Naive thymus-derived CD8-positive, alpha-beta T cell (primary cell): ENCODE results near the gene C6orf132. TPM values are rescaled to one million over a fixed set of nuclear protein-coding genes. Genes with fewer than 3 reads are reported as not detected.
A peak's percentile ranks its signal among the peaks of the same experiment; 100 is the strongest.

ENCODE experiments used
- ATAC-seq, 2 donors: fragments of 150-1000 bp; cut with Tn5 transposase in 1 of 2; sonication (Bioruptor Pico), chemical (Tn5 transposase) in 1 of 2; 1 replicate in 1 of 2; 2 replicates in 1 of 2; pipeline ENCODE4 v1.10.0; 2021; ENCODE audit warnings: mild to moderate bottlenecking in 2 of 2, moderate library complexity in 2 of 2
- POLR2A ChIA-PET: fragments of 350-600 bp; sonication (Branson Sonifier 250); formaldehyde crosslinking; loops from one replicate; lab custom pipeline; 2021; ENCODE audit warnings: antibody characterized with exemption; lab: Charles Lee
- DNase-seq, 10 donors: peaks; one replicate each; pipeline versions ENCODE4 v3.0.0 to v3.0.0-alpha.2; 2020 to 2022
- H3K27ac Mint-ChIP-seq, 10 donors: one replicate each; pipeline ENCODE4 v1.8.0; 2020 to 2022; ENCODE audit warnings: mild to moderate bottlenecking in 10 of 10, mixed read lengths in 10 of 10, moderate library complexity in 4 of 10, inconsistent platforms in 1 of 10
- H3K27me3 Mint-ChIP-seq, 5 donors: one replicate each; pipeline ENCODE4 v1.8.0; 2021 to 2022; ENCODE audit warnings: mixed read lengths in 5 of 5
- H3K36me3 Mint-ChIP-seq, 3 donors: one replicate each; pipeline ENCODE4 v1.8.0; 2020 to 2022; ENCODE audit warnings: mixed read lengths in 3 of 3, mild to moderate bottlenecking in 2 of 3, inconsistent platforms in 1 of 3
- H3K4me1 Mint-ChIP-seq, 4 donors: one replicate each; pipeline ENCODE4 v1.8.0; 2021 to 2022; ENCODE audit warnings: mixed read lengths in 4 of 4
- H3K4me3 Mint-ChIP-seq, 10 donors: one replicate each; pipeline ENCODE4 v1.8.0; 2020 to 2022; ENCODE audit warnings: mild to moderate bottlenecking in 10 of 10, mixed read lengths in 10 of 10, moderate library complexity in 6 of 10, inconsistent platforms in 1 of 10
- H3K9me3 Mint-ChIP-seq, 9 donors: one replicate each; pipeline ENCODE4 v1.8.0; 2020 to 2022; ENCODE audit warnings: mixed read lengths in 9 of 9, mild to moderate bottlenecking in 3 of 9, inconsistent platforms in 1 of 9, moderate library complexity in 1 of 9
- polyA plus RNA-seq, 3 donors: library from polyadenylated mRNA; unstranded; fragments of 300-500 nt; fragmentation: Illumina TruSeq; gene quantifications; one replicate each; pipeline ENCODE4 v1.2.3, GENCODE V29; 2021
- total RNA-seq, 8 experiments: library from RNA in 2 of 8; stranded (reverse) in 2 of 8; gene quantifications; one replicate each; pipeline ENCODE4 v1.2.3 and lab custom pipeline; 2021 to 2026

C6orf132 gene
- total and polyA plus RNA-seq, 5 experiments from 2014 or later: 0.08 to 0.13 (median 0.08) TPM; not detected in 2

DNA sequence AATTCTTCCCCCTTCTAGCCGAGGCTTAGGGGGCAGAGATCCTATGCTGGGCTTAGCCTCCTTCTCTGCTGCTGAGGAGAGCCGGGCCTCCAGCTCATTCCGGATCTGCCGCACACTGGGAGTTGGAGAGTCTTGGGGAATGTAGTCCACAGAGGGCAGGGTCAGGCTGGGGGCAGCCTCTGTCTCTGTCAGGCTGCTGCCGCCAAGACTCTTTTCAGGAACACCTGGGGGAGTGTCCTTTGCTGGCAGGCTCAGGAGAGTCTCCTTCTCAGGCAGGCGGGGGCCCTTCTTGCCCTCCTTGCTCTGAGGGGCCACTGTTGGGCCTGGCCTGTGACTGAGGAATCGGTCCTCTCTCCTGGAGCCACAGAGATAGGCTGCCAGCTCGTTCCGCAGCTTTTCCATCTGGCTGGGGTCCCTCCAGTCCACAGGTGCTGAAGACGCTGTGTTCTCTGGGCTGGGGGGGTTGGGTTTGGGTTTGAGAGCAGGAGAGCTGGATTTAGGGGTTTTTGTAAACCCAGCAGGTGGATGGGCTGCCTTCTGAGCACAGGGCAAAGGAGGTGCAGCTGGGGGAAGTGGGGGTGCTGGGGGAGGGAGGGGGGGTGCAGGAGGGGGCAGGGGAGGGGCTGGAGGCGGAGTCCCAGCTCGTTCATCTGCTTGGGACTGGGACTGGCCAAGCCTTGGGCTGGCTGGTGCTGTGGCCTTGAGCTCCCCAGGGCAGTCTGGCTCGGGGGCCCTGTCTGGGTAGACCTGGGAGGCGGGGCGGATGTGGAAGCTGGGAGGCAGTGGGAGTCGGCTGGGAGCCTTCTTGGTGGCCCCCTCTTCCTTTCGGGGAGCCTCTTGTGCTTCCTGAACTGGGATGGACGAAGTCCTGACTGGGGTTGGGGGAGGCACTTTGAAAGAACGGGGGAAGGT, 36.1 kb downstream of the C6orf132 start:
- Mint-ChIP-seq H3K27ac (peak overlapping the region in 3 of 10 donors; percentile 7 to 38 (median 35)), H3K4me1 (peaks cover 5 to 13% (median 8%) of the 10 kb centered on the region in 4 donors), H3K36me3 (no peaks in the 10 kb centered on the region), H3K9me3 (peaks cover 0 to 2% (median 0%) of the 10 kb centered on the region in 9 donors), H3K4me3 (peak overlapping the region in 6 of 10 donors; percentile 7 to 63 (median 26)), H3K27me3 (no peaks in the 10 kb centered on the region)
- POLR2A ChIA-PET: interaction anchor here (2.5 kb wide), 1 partner anchor 56 kb away, joined by 15 read pairs; the partner anchor contains the start of gene TAF8
- no peak for DNase-seq
- ATAC-seq: no peak

DNA sequence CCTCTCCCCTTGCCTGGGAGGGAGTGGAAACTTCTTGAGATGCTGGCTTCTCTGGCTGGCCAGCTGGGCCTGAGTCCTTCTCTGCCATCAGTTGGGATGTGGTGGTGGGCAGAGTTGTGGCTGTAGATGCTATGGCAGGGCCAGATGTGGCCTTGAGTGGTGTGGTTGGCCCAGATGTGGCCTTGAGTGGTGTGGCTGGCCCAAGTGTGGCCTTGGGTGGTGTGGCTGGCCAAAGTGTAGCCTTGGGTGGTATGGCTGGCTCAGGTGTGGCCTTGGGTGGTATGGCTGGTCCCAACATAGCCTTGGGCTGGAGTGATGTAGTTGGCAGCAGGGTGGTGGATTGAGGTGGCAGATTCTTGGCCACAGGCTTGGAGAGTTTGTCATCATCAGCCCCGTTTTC, 36.7 kb downstream of the C6orf132 start:
- no peak for ATAC-seq
- Mint-ChIP-seq H3K9me3 (peaks cover 0 to 2% (median 0%) of the 10 kb centered on the region in 9 donors), H3K4me1 (peaks cover 5 to 13% (median 8%) of the 10 kb centered on the region in 4 donors), H3K36me3 (no peaks in the 10 kb centered on the region), H3K4me3 (peak overlapping the region in 5 of 10 donors; percentile 7 to 63 (median 36)), H3K27ac (peak overlapping the region in 3 of 10 donors; percentile 7 to 38 (median 35)), H3K27me3 (no peaks in the 10 kb centered on the region)
- POLR2A ChIA-PET: interaction anchor here (1.1 to 2.5 kb wide), 2 partner anchors 9 to 55 kb away, joined by 3 to 15 read pairs; partner anchors contain the start of gene TAF8
- no peak for DNase-seq

DNA sequence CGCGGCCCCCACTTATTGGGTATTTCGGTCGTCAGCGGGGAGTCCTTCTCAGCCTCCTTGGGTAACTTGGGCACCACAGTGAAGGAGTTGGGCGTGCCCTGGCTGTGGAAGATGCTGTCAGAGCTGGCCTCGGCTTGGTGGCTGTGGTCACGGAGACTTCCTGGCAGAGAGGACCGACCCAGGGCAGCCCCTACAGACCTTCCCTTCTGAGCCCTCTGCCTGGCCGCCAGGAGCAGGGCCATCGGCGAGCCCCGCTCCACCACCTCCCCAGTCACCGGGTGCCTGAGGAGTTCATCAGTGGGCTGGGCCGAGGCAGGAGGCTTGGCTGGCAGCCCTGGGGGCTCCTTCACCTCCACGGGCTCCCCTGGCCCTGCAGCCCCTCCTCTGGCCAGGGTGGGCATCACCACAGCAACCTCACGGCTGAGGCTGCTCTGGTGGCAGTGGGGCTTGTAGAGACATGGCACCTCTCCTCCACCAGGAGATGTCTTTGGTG, 37.2 kb downstream of the C6orf132 start:
- Mint-ChIP-seq H3K27me3 (no peaks in the 10 kb centered on the region), H3K4me3 (peak overlapping the region; percentile 44 to 74 (median 66)), H3K9me3 (no peaks in the 10 kb centered on the region), H3K27ac (peak overlapping the region in 2 of 10 donors; percentile 31 to 51), H3K36me3 (no peaks in the 10 kb centered on the region), H3K4me1 (peaks cover 5 to 13% (median 8%) of the 10 kb centered on the region in 4 donors)
- DNase-seq (no peak), ATAC-seq (no peak)
- POLR2A ChIA-PET: interaction anchor here (0.6 to 2.5 kb wide), 8 partner anchors 9 to 343 kb away, joined by 3 to 15 read pairs (median 6); partner anchors contain the start of genes BYSL, MED20, TAF8 and TOMM6

DNA sequence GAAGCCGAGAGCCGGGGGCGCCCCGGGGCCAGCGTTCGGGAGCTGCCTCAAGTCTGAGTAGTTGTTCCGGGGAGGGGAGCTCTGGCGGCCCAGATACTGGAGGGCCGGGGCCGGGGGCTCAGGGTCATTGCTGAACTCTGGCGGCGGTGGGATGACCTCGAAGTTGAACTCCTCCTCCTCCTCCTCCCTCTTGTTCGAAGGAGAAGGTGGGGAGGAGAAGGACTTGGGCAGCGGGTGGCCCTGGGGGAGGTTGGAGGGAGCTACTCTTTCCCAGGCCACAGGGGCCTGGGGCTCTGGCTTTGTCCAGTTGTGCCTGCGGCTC, 37.7 kb downstream of the C6orf132 start:
- peak overlapping the region; percentile 44 to 74 (median 66) for H3K4me3 Mint-ChIP-seq
- POLR2A ChIA-PET: interaction anchor here (0.6 to 2.5 kb wide), 8 partner anchors 8 to 343 kb away, joined by 3 to 15 read pairs (median 6); partner anchors contain the start of genes BYSL, MED20, TAF8 and TOMM6
- H3K27ac Mint-ChIP-seq: peak overlapping the region in 2 of 10 donors; percentile 31 to 51
- peaks cover 5 to 13% (median 8%) of the 10 kb centered on the region in 4 donors for H3K4me1 Mint-ChIP-seq
- H3K36me3 Mint-ChIP-seq: no peaks in the 10 kb centered on the region
- H3K27me3 Mint-ChIP-seq: no peaks in the 10 kb centered on the region
- no peaks in the 10 kb centered on the region for H3K9me3 Mint-ChIP-seq
- ATAC-seq: peak; percentile 57 to 61
- DNase-seq: no peak

DNA sequence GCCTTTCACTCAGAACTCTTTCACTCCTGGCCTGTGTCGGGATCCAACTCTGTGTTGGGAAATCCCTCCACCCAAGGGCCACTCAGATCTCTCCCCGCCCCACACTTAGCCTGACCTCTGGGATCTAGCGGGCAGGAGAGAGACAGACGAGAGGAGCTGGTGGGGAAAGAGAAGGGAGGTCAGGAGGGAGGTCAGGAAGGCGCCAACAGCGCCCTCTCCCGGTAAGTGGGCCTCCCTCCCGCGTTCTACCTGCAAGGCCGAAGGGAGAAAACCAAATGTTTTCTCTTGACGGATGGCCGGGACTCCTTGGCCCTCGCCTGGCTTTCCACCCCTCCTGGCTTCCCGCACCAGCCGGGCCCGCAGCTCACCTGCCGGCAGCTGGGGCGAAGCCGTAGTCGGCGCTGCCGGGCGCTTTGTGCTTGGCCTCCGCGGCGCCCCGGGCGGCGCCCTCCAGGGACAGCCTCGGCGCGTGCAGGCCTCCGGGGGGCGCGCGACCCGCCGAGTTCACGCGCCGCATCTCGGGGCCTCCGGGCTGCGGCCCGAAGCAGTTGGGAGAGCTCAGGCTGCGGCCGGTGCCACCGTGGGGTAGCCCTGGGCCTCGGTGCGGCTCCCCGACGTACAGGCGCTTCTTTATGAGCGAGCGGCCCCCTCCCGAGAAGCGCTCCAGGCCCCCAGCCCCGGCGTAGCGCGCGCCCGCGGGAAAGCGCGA, 38.2 kb downstream of the C6orf132 start:
- H3K9me3 Mint-ChIP-seq: no peaks in the 10 kb centered on the region
- DNase-seq: peak; percentile 46 to 85 (median 70)
- H3K36me3 Mint-ChIP-seq: no peaks in the 10 kb centered on the region
- POLR2A ChIA-PET: interaction anchor here (0.6 to 2.5 kb wide), 11 partner anchors 8 to 317 kb away, joined by 3 to 15 read pairs (median 4); partner anchors contain the start of genes BYSL, MED20, TAF8 and TOMM6
- peaks cover 5 to 13% (median 8%) of the 10 kb centered on the region in 4 donors for H3K4me1 Mint-ChIP-seq
- H3K27ac Mint-ChIP-seq: peak overlapping the region in 8 of 10 donors; percentile 19 to 84 (median 76)
- peak; percentile 90 to 93 for ATAC-seq
- no peaks in the 10 kb centered on the region for H3K27me3 Mint-ChIP-seq
- peak overlapping the region; percentile 65 to 86 (median 72) for H3K4me3 Mint-ChIP-seq

DNA sequence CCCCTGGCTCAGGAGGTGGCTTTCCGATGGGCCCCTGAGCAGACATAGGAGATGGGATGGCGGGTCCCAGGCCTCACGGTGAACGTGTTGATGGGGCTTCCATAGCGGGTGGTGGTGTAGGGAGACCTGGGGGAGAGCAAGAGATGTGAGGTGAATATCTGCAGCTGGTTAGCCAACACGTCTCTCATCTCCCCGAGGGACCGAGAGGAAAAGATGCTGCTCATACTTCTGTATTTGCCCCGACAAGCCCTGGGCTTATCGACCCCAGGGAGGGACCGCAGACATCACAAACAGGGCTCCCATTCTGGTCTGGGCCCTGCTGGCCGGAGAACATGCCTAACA, 38.7 kb downstream of the C6orf132 start:
- POLR2A ChIA-PET: interaction anchor here (0.6 to 2.5 kb wide), 7 partner anchors 53 to 317 kb away, joined by 3 to 15 read pairs (median 5); partner anchors contain the start of genes TAF8 and TOMM6

DNA sequence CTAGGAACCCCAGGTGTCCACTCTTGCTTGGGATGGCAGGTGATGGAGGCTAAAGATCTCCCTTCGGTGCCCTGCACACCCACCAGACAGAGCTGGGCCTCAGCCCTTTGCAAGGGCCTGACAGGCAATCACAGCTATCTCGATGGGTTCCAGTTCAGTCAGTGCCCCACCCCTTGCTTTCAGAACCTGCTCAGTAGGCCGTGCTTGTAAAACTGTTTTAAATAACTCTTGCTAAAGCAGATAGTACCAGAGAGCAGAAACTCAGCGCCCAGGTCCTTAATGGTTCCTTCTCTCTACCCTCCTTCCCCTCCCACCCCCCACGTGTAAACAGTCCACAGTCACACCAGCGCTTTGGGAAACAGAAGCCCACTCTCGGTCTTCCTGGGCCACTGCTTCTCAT, 39.2 kb downstream of the C6orf132 start:
- no peaks in the 10 kb centered on the region for H3K36me3 Mint-ChIP-seq
- peaks cover 7 to 13% (median 8%) of the 10 kb centered on the region in 4 donors for H3K4me1 Mint-ChIP-seq
- no peaks in the 10 kb centered on the region for H3K9me3 Mint-ChIP-seq
- DNase-seq (no peak), ATAC-seq (no peak)
- H3K27me3 Mint-ChIP-seq: peaks cover 0 to 4% (median 0%) of the 10 kb centered on the region in 5 donors
- POLR2A ChIA-PET: interaction anchor here (0.6 kb wide), 1 partner anchor 209 kb away, joined by 5 read pairs; no protein-coding TSS in a partner anchor
- peak overlapping the region in 9 of 10 donors; percentile 63 to 85 (median 72) for H3K4me3 Mint-ChIP-seq
- peak overlapping the region in 6 of 10 donors; percentile 2 to 85 (median 61) for H3K27ac Mint-ChIP-seq

More for the DNA sequence above, 38.7 kb downstream of the C6orf132 start:
- ATAC-seq (no peak), DNase-seq (no peak)
- Mint-ChIP-seq H3K4me1 (peaks cover 5 to 13% (median 8%) of the 10 kb centered on the region in 4 donors), H3K36me3 (no peaks in the 10 kb centered on the region), H3K4me3 (peak overlapping the region; percentile 63 to 86 (median 72)), H3K27ac (peak overlapping the region in 9 of 10 donors; percentile 19 to 85 (median 76)), H3K9me3 (no peaks in the 10 kb centered on the region), H3K27me3 (no peaks in the 10 kb centered on the region)

DNA sequence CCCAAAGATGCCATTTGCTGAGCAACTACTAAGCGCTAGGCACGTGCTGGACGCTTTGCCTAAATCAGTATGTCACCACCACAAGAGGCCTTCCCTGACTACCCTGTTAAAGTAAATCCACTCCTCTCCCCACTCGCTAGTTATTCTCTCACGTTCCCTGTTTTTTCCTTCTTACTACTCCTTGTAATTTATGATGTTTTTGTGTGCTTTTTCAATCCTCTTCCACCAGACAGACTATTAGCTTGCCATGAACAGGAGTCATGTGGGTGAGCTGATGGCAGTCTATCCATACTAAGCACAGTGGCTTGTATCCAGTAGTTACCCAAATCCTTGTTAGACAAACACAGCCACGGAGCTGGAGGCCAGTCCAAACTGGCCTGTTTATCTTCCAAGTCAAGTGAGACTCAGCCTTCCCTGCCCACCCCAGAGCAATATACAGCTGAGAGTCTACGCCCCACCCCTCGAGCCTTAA, 41.2 kb downstream of the C6orf132 start:
- no peaks in the 10 kb centered on the region for H3K36me3 Mint-ChIP-seq
- ATAC-seq (no peak), DNase-seq (peak in 1 of 10 donors; percentile 19)
- H3K27ac Mint-ChIP-seq: no peak overlapping the region
- POLR2A ChIA-PET: no interaction called here
- H3K4me1 Mint-ChIP-seq: peaks cover 7 to 13% (median 10%) of the 10 kb centered on the region in 4 donors
- H3K4me3 Mint-ChIP-seq: no peak overlapping the region
- H3K27me3 Mint-ChIP-seq: peaks cover 0 to 5% (median 0%) of the 10 kb centered on the region in 5 donors
- no peaks in the 10 kb centered on the region for H3K9me3 Mint-ChIP-seq

DNA sequence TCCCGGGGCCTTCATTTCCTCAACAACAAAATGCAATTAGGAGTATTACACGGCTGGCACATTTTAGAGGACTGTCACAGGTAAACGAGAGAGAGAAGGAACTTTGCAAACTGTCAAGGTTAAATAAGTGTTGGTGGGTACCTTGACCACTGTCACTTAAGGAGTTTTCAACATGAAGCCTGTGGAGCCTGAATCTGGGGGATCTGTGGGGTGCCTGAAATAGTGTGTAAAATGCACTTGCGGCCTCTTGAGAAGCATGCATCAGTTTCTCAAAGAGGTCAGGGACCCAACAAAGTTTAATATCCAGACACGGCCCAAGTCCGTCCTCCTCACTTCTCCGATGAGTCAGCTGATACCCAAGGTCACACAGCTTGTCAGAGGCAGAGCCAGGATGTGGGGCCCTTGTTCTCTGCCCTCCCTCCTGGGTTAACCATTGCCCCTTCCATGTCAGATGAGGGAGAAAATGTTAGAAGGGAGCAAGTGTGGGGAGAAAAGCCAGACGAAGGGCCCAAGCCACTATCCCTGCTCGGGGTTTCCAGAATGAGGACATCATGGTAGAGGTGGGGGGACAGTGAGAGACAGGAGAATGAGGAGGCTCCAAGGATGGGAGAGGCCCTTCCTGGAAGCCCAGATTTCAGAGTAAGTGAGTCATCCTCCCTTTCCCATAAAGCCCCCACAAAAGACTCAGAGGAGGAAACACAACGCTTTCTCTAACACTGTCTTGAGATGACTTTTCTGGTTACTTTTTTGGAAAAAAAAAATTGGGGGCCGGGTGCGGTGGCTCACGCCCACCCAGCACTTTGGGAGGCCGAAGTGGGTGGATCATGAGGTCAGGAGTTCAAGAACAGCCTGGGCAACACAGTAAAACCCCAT, 42.2 kb downstream of the C6orf132 start:
- Mint-ChIP-seq H3K27me3 (peaks cover 0 to 5% (median 0%) of the 10 kb centered on the region in 5 donors), H3K4me3 (no peak overlapping the region), H3K36me3 (no peaks in the 10 kb centered on the region), H3K4me1 (peaks cover 7 to 13% (median 10%) of the 10 kb centered on the region in 4 donors), H3K9me3 (no peaks in the 10 kb centered on the region), H3K27ac (peak overlapping the region in 2 of 10 donors; percentile 41 to 46)
- DNase-seq: peak in 1 of 10 donors; percentile 13
- no peak for ATAC-seq
- POLR2A ChIA-PET: no interaction called here

DNA sequence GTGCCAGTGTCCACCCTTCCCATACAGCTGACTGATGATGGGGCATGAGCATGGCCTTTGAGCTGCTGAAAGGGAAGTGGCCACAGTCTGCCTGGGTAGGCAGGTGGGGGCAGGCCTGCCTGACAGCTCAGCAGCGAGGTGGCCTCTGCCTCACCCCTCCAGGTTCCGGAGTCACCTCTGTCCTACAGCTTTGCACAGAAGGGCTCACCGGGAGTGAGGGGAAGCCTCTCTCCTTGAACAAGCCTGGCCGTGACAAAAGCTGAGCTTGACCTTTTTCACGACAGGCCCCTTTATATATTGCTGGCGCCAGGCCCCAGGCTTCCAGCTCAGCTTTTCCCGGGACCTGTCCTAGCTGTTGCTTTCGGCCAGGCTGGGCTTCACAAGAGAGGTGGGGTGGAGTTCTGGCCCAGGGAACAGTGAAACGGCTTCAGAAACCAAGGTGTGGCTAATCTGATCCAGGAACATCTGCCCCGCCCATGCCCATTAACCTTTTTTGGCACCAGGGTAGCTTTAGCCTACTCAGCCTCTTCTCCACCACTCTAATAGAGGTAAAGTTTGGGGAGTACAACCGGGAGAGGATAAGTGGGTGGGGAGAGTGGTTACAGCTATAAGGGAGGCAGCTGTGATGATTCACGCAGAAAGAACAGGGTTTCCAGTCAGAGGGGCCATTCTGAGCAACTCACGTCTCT, 42.9 kb downstream of the C6orf132 start:
- no peak for ATAC-seq
- Mint-ChIP-seq H3K27ac (peak overlapping the region in 1 of 10 donors; percentile 46), H3K4me1 (peaks cover 7 to 13% (median 10%) of the 10 kb centered on the region in 4 donors), H3K9me3 (no peaks in the 10 kb centered on the region), H3K27me3 (peaks cover 0 to 5% (median 0%) of the 10 kb centered on the region in 5 donors), H3K36me3 (no peaks in the 10 kb centered on the region), H3K4me3 (no peak overlapping the region)
- DNase-seq: no peak
- POLR2A ChIA-PET: no interaction called here
